GM12891 (cell line): ENCODE measurements around the gene LPIN1.

ENCODE experiments used
- POLR2A ChIP-seq: IDR thresholded peaks from 2 replicates; pipeline ENCODE4 v1.6.1; 2011; ENCODE audit warnings: low read depth, low read length, control low read depth
- POLR2AphosphoS5 ChIP-seq: IDR thresholded peaks from 2 replicates; pipeline ENCODE4 v1.6.1; 2011; ENCODE audit warnings: low read depth, low read length, control low read depth
- POU2F2 ChIP-seq: IDR thresholded peaks from 2 replicates; pipeline ENCODE4 v1.6.1; 2011; ENCODE audit warnings: low read depth, mild to moderate bottlenecking, control low read depth, low read length, moderate library complexity
- TAF1 ChIP-seq: IDR thresholded peaks from 2 replicates; pipeline ENCODE4 v1.6.1; 2011; ENCODE audit warnings: low read depth, low read length, control low read depth

- TF ChIP-seq POLR2A (no peak), POLR2AphosphoS5 (no peak), TAF1 (no peak), POU2F2 (no peak)
Observed at GRCh38 chr2:11808016-11808400, 61.6 kb downstream of the LPIN1 start.
